GM19035 (cell line): ENCODE measurements around the gene CCN5.
"Not testable (repeated sequence)": the region's sequence is repeated elsewhere in the genome, so short reads cannot be mapped to it uniquely, and the experiment has no call there.

ENCODE experiments used
- ATAC-seq: cut with Tn5 transposase; IDR thresholded peaks from one replicate; pipeline ENCODE4 v1.9.1; 2021; ENCODE audit not compliant: unreplicated experiment

The CCN5 gene

GRCh38 chr20:44756011-44756688 lies 41.0 kb downstream of the CCN5 start:
- no peak for ATAC-seq

- no peak for ATAC-seq
Measured at GRCh38 chr20:44756956-44757355, 41.8 kb downstream of the CCN5 start.

GRCh38 chr20:44758247-44759101 lies 43.3 kb downstream of the CCN5 start:
- ATAC-seq, result no peak

DNA sequence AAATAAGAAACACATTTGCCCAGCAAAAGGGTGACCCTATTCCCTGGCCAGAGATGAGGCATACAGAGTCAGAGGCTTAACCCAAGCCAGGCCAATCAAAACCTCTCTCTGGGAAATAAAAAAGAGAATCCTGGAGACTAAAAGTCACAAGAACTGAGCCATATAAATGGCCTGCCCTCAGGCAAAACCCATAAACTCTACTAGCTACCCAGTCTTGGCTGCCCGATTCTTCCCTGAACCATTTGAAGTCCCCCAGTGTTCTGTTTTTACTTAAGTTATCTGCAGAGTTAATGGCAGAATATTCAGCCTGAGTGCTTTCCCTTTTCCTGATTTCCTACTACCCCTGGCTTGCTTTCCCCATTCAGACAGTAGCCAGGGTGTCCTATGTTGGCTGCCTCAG lies 44.4 kb downstream of the CCN5 start:
- no peak for ATAC-seq

- ATAC-seq, result no peak
Measured at GRCh38 chr20:44761423-44761822, 46.3 kb downstream of the CCN5 start.

- no peak for ATAC-seq
Measured at GRCh38 chr20:44762466-44763140, 47.4 kb downstream of the CCN5 start.

GRCh38 chr20:44763798-44764197 lies 48.6 kb downstream of the CCN5 start:
- ATAC-seq, result not testable (repeated sequence)

DNA sequence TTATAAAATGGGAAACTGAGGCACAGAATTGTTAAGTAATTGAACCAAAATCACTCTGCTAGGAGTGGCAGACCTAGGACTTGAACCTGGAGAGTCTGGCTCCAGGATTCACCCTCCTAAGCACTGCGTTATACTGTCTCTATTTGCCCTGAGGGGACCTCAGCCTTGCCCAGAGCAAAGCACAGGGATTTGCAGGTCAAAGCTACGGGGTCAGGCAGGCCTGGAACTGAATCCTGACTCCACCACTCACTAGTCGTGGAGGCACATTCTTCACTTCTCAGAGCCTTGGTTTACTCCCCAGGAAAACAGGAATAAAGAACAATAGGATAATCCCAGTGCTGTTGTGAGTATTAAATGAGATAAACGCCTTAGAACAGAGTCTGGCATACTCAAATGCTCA lies 49.9 kb downstream of the CCN5 start:
- ATAC-seq, result no peak

GRCh38 chr20:44765701-44766347 lies 50.7 kb downstream of the CCN5 start:
- ATAC-seq, result no peak

DNA sequence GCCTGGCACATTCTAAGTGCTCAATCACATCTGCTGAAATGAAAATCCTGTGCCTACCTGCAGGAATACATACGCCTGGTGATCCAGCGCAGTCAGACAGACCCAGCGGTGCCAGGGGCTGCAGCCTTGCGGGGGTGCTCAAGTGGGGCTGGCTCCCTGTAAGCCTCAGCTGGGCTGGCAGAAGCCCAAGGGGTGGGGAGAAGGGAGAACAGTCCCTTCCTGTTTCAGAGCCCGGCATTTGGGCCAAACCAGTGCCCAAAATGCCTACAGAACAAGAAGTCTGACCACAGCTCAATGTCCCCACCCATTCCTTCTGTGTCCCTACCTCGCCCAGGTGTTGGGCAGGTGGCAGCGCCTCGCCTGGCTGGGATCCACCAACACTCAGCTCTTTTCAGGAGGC lies 53.1 kb downstream of the CCN5 start:
- no peak for ATAC-seq

GRCh38 chr20:44768854-44769480 lies 53.8 kb downstream of the CCN5 start:
- no peak for ATAC-seq

GRCh38 chr20:44769481-44769863 lies 54.3 kb downstream of the CCN5 start:
- no peak for ATAC-seq

DNA sequence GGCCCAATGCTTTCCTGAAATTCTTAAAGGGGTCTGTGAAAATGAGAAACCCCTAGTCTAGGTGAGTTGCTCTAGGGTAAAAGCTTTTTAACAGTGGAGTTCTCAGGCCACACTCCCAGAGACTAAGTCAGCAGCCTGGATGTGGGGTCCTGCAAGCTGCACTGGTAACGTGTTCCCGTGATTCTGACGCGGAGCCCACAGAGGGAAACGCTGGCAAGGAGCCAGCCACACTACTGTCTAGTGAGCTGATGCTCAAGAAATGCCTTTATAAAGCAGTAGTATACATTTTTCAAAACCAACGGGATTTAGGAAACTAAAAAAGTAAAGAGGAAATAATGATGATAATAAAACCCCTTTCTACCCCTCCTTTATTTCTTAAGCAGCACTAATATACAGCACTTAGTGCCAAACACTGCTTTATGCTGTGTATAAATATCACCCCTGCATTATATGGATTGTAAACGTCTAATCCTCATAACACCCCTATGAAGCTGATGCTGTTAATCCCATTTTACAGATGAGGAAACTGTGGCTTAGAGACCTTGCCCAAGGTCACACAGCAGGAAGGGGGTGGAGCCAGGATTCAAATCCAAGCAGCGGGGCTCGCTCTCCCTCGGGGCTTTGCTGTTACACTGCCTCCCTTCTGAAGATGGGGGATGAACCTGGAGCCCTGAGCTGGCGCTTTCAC lies 55.5 kb downstream of the CCN5 start:
- no peak for ATAC-seq

DNA sequence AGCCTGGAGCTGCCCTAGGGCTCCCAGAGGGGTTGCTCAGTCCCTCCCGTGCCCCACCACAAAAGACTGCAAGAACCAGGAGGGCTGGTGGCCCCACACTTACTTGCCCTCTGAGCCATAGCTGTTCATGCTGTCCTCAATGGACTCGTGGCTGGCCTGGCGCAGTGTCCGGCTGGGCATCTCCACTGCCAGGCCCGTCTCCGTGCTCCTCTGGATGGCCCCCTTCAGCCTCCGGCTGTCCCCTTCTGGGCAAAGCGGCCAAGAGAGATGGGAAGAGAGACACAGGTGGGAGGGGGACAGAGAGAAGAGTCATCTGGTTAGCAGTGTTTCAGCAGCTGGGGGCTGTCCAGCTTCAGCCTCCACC lies 56.0 kb downstream of the CCN5 start:
- ATAC-seq, result no peak

- ATAC-seq, result no peak
Measured at GRCh38 chr20:44772636-44773035, 57.5 kb downstream of the CCN5 start.

GRCh38 chr20:44773070-44773829 lies 58.1 kb downstream of the CCN5 start:
- ATAC-seq, result no peak

- ATAC-seq, result no peak
Measured at GRCh38 chr20:44776980-44777379, 61.8 kb downstream of the CCN5 start.
